ENCODE data around the gene SAMSN1. TPM values are rescaled to one million over a fixed set of nuclear protein-coding genes. Genes with fewer than 3 reads are reported as not detected.

SAMSN1 gene
- total and polyA plus RNA-seq, 2 of the 8 experiments (the other 6 are each of a cell fraction or from before 2014, with no cell fraction given): 0.50 to 3.0 TPM

GRCh38 chr21:14533499-14534428 is 12.4 kb downstream of the SAMSN1 start:
- DNase-seq (ENCODE audit: low read depth in 1 of 2, low spot score in 2 of 2): no peak
- H3K23me2 ChIP-seq (ENCODE audit: low read depth, low read length): no peaks in the 10 kb centered on the region
- ChIA-PET CTCF (ENCODE audit: partially characterized antibody) (interaction anchor here (0.8 kb wide), 1 partner anchor 8 kb away, joined by 3 read pairs; no protein-coding TSS in a partner anchor), POLR2A (ENCODE audit: partially characterized antibody) (no interaction called here)
- H2BK12ac ChIP-seq (ENCODE audit: low read depth, low read length): no peak overlapping the region
- H4K91ac ChIP-seq (replicated peaks; ENCODE audit: insufficient read length, low read length): no peak overlapping the region
- H2BK120ac ChIP-seq (replicated peaks; ENCODE audit: low read depth, low read length): no peak overlapping the region
- WGBS, 2 experiments (ENCODE audit: extremely low coverage in 1 of 2, insufficient coverage in 1 of 2, insufficient read length in 1 of 2, insufficient replicate concordance in 2 of 2, low coverage in 1 of 2, low lambda C conversion rate in 2 of 2, missing lambda C conversion rate in 1 of 2): 89% methylated on average over 6 of the region's 6 CpGs; no CpG with 5 or more reads in 1 of the 2 experiments
- no peaks in the 10 kb centered on the region for H3K36me3 ChIP-seq (ENCODE audit: control insufficient read depth in 2 of 4, insufficient read depth in 4 of 4, low read length in 3 of 4)
- H2AK5ac ChIP-seq (ENCODE audit: low read depth, low read length): no peak overlapping the region
- no peaks in the 10 kb centered on the region for H4K20me1 ChIP-seq (replicated peaks in 1 of 2; ENCODE audit: control insufficient read depth in 1 of 2, insufficient read depth in 2 of 2, low read length in 2 of 2)
- no peaks in the 10 kb centered on the region; a peak in 1 of 4 replicates for H3K9me3 ChIP-seq (ENCODE audit: insufficient read depth in 2 of 2, low read depth in 1 of 2, low read length in 1 of 2)
- no peaks in the 10 kb centered on the region for H3K4me1 ChIP-seq (replicated peaks in 1 of 4; ENCODE audit: control insufficient read depth in 3 of 4, insufficient read depth in 4 of 4, low read length in 3 of 4)
- no peak overlapping the region for H2BK20ac ChIP-seq (ENCODE audit: low read length)
- no peak overlapping the region for H2BK5ac ChIP-seq (ENCODE audit: low read depth, low read length)
- no peaks in the 10 kb centered on the region for H3K79me1 ChIP-seq (ENCODE audit: low read depth, low read length)
- H3K4ac ChIP-seq (replicated peaks; ENCODE audit: insufficient read length, low read depth, low read length): no peak overlapping the region
- no peak overlapping the region for H3K18ac ChIP-seq (ENCODE audit: extremely low read depth, low read length)
- no peak overlapping the region for H3K14ac ChIP-seq (ENCODE audit: insufficient read length)
- H2AFZ ChIP-seq (ENCODE audit: low read length): no peak overlapping the region
- no peak overlapping the region for H3K4me3 ChIP-seq (ENCODE audit: extremely low read depth in 1 of 4, insufficient read depth in 2 of 4, low read depth in 3 of 4, low read length in 4 of 4)
- H2BK15ac ChIP-seq (ENCODE audit: low read length): no peak overlapping the region
- no peak overlapping the region for H3K23ac ChIP-seq (ENCODE audit: insufficient read length)
- no peak overlapping the region for H4K8ac ChIP-seq (ENCODE audit: extremely low read depth, insufficient read depth, low read length)
- H3K27me3 ChIP-seq (replicated peaks in 1 of 4; ENCODE audit: control insufficient read depth in 3 of 4, extremely low read depth in 1 of 4, insufficient read depth in 3 of 4, low read length in 3 of 4): no peaks in the 10 kb centered on the region
- FAIRE-seq: no peak
- no peak overlapping the region for H3K4me2 ChIP-seq (ENCODE audit: insufficient read depth in 1 of 2, low read depth in 2 of 2, low read length in 2 of 2)
- H4K5ac ChIP-seq (ENCODE audit: insufficient read length, low read depth, low read length): no peak overlapping the region
- no peak overlapping the region for H3K56ac ChIP-seq (replicated peaks; ENCODE audit: insufficient read length, low read depth, low read length)
- H3K79me2 ChIP-seq (ENCODE audit: control insufficient read depth in 1 of 2, insufficient read depth in 2 of 2, low read length in 2 of 2): no peaks in the 10 kb centered on the region
- no peak overlapping the region for H3K27ac ChIP-seq (ENCODE audit: low read depth, low read length)
- H3K9ac ChIP-seq (replicated peaks in 1 of 4; ENCODE audit: extremely low read depth in 1 of 4, low read depth in 3 of 4, low read length in 3 of 4): no peak overlapping the region
- no peak for TF ChIP-seq KDM4A (IDR thresholded peaks at IDR 0.05; ENCODE audit: low read depth, low read length, severe bottlenecking)
- no peak for TF ChIP-seq TEAD4 (IDR thresholded peaks at IDR 0.05; ENCODE audit: low read depth, low read length)
- no peak for TF ChIP-seq YY1 (IDR thresholded peaks at IDR 0.05; ENCODE audit: low read depth, low read length)
- no peak for TF ChIP-seq MAFK (IDR thresholded peaks at IDR 0.05; ENCODE audit: low read depth, low read length)
- no peak for TF ChIP-seq CEBPB (IDR thresholded peaks at IDR 0.05; ENCODE audit: low read depth, low read length)
- no peak for TF ChIP-seq SP2 (IDR thresholded peaks at IDR 0.05; ENCODE audit: low read length)
- no peak for TF ChIP-seq SIRT6 (IDR thresholded peaks at IDR 0.05; ENCODE audit: low read length)
- no peak for TF ChIP-seq TBP (IDR thresholded peaks at IDR 0.05; ENCODE audit: low read depth, low read length)
- TF ChIP-seq GABPA (IDR thresholded peaks at IDR 0.05; ENCODE audit: borderline replicate concordance, insufficient read depth, low read length): no peak
- TF ChIP-seq BCL11A (IDR thresholded peaks at IDR 0.05; ENCODE audit: low read depth in 2 of 2, low read length in 2 of 2): no peak
- no peak for TF ChIP-seq NANOG (IDR thresholded peaks at IDR 0.05; ENCODE audit: insufficient read depth, low read depth, low read length, poor library complexity, severe bottlenecking)
- TF ChIP-seq POLR2A (IDR thresholded peaks at IDR 0.05; ENCODE audit: control extremely low read depth in 1 of 2, low read depth in 2 of 2, low read length in 2 of 2): no peak
- TF ChIP-seq E2F6 (IDR thresholded peaks at IDR 0.05): no peak

Data from H1 (cell line).